ENCODE measurements around the gene LRBA.

GRCh38 chr4:150250293-150250997 is 764.6 kb downstream of the LRBA start:
- TF ChIP-seq EZH2 (optimal IDR thresholded peaks at IDR 0.05; ENCODE audit: low read depth, low read length) (no peak), CTCF (IDR thresholded peaks at IDR 0.05; ENCODE audit: low read length) (no peak), EZH2phosphoT487 (IDR thresholded peaks at IDR 0.05; ENCODE audit: low read length) (no peak)

Data from MM.1S (cell line).